Upper lobe of left lung (tissue), 6 donors: ENCODE data around the gene GNB1L. TPM values are rescaled to one million over a fixed set of nuclear protein-coding genes. Genes with fewer than 3 reads are reported as not detected.

Source experiments
- ATAC-seq, 2 donors: fragments of 200-7000 bp; cut with Tn5 transposase; one replicate each; pipeline ENCODE4 v1.9.1; 2022; ENCODE audit warnings: mild to moderate bottlenecking in 2 of 2, moderate library complexity in 2 of 2; ENCODE audit not compliant: low FRiP score in 2 of 2
- DNase-seq, 2 donors: peaks; one replicate each; pipeline ENCODE4 v3.0.0-alpha.2; 2019 to 2020
- H3K27ac ChIP-seq, 4 donors: fragments of 200-600 bp; sonication (generic); one replicate each; pipeline ENCODE4 v1.5.1; 2016 to 2019
- H3K27me3 ChIP-seq, 4 donors: fragments of 200-600 bp; sonication (generic); one replicate each; pipeline ENCODE4 v1.5.1; 2017 to 2019
- H3K36me3 ChIP-seq, 4 donors: fragments of 200-600 bp; sonication (generic); one replicate each; pipeline ENCODE4 v1.5.1; 2016 to 2019
- H3K4me1 ChIP-seq, 4 donors: fragments of 200-600 bp; sonication (generic); one replicate each; pipeline ENCODE4 v1.5.1; 2018 to 2019
- H3K4me3 ChIP-seq, 4 donors: fragments of 200-600 bp; sonication (generic); one replicate each; pipeline ENCODE4 v1.5.1; 2017 to 2019; ENCODE audit warnings: mild to moderate bottlenecking in 2 of 4, moderate library complexity in 1 of 4
- H3K9me3 ChIP-seq, 4 donors: fragments of 200-600 bp; sonication (generic); one replicate each; pipeline ENCODE4 v1.5.1; 2018 to 2019
- EP300 ChIP-seq, 4 donors: sonication (generic); formaldehyde crosslinking; IDR thresholded peaks; one replicate each; pipeline ENCODE4 v1.5.1; 2017; ENCODE audit warnings: antibody characterized with exemption in 4 of 4, control low read depth in 2 of 4
- POLR2A ChIP-seq, 4 donors: fragments of 450-650 bp; IDR thresholded peaks; one replicate each; pipeline ENCODE4 v1.5.1; 2016 to 2017; ENCODE audit warnings: antibody characterized with exemption in 4 of 4, mild to moderate bottlenecking in 2 of 4
- POLR2AphosphoS5 ChIP-seq, 2 donors: sonication (generic); formaldehyde crosslinking; IDR thresholded peaks; one replicate each; pipeline ENCODE4 v1.5.1; 2017; ENCODE audit warnings: antibody characterized with exemption in 2 of 2
- WGBS, 2 donors: methylation state at CpG; one replicate each; pipeline ENCODE4 v1.1.5; 2017 to 2018; 5-methylcytosine and 5-hydroxymethylcytosine counted together
- total RNA-seq, 6 donors: library from RNA; depleted of rRNA in 4 of 6; stranded (reverse); fragments of >200 nt in 4 of 6; gene quantifications; one replicate each; pipeline versions ENCODE4 v1.1.0 to v1.2.1, GENCODE V29; 2016 to 2021
- TF ChIP-seq, protein P1 (sequence below), 6 experiments: fragments of 450-650 bp in 4 of 6; fragments of 200-600 bp in 2 of 6; sonication (generic) in 2 of 6; IDR thresholded peaks; one replicate each; pipeline ENCODE4 v1.5.1; 2016 to 2019; ENCODE audit warnings: antibody characterized with exemption in 6 of 6
- donor health status: DM: no; HTN: no; CAD: no; lungs with moderate emphysema.
- donor health status: DM: no; HTN: yes; CAD: no; lungs with severe emphysema.

Gene GNB1L
- total RNA-seq, 6 donors from 2014 or later = 0.78 to 11.1 (median 6.8) TPM

DNA sequence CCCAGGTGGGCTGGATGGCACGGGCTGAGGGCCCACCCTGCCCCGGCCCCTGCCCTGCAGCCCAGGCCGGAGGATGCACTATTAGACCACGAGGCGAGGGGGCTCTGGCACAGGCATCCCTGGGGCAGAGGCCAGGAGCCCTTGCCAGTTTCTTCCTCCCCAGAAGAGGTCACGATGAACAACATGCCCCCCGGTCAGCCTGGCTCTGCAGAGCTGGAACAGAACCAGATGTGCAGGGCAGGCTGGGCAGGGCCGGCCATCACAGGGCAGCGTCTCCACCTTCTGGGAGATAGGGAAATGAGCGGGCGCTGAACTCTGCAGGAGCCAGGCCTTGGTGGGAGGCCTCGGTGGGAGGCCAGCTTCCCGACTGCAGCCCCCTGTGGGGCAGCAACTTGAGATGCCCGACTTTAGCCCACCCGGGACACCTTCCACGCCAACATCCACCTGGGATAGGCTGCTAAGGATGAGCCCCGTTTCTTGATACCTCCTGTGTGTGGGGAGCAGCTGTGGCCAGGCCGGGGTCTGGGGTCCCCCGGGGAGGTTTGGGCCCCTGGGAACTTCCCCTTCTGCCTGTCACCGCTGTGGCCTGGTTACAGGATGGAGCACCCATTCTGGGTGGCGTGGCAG lies 21.8 kb upstream of the GNB1L start:
- H3K27me3 ChIP-seq = no peaks in the 10 kb centered on the region
- H3K4me1 ChIP-seq = peaks cover 36 to 57% (median 36%) of the 10 kb centered on the region in 4 donors
- H3K4me3 ChIP-seq = no peak overlapping the region
- ATAC-seq = no peak
- no peaks in the 10 kb centered on the region for H3K9me3 ChIP-seq
- TF ChIP-seq, protein P1, sequence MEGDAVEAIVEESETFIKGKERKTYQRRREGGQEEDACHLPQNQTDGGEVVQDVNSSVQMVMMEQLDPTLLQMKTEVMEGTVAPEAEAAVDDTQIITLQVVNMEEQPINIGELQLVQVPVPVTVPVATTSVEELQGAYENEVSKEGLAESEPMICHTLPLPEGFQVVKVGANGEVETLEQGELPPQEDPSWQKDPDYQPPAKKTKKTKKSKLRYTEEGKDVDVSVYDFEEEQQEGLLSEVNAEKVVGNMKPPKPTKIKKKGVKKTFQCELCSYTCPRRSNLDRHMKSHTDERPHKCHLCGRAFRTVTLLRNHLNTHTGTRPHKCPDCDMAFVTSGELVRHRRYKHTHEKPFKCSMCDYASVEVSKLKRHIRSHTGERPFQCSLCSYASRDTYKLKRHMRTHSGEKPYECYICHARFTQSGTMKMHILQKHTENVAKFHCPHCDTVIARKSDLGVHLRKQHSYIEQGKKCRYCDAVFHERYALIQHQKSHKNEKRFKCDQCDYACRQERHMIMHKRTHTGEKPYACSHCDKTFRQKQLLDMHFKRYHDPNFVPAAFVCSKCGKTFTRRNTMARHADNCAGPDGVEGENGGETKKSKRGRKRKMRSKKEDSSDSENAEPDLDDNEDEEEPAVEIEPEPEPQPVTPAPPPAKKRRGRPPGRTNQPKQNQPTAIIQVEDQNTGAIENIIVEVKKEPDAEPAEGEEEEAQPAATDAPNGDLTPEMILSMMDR (IDR thresholded peaks at IDR 0.05) = no peak
- TF ChIP-seq EP300 (IDR thresholded peaks at IDR 0.05) = no peak
- peak; percentile 18 to 67 for DNase-seq
- 81% methylated on average over 19 of the region's 21 CpGs; no CpG with 5 or more reads in 1 of the 2 donors for WGBS, 2 donors
- H3K36me3 ChIP-seq = peaks cover 0 to 10% (median 1%) of the 10 kb centered on the region in 4 donors
- no peak overlapping the region for H3K27ac ChIP-seq

DNA sequence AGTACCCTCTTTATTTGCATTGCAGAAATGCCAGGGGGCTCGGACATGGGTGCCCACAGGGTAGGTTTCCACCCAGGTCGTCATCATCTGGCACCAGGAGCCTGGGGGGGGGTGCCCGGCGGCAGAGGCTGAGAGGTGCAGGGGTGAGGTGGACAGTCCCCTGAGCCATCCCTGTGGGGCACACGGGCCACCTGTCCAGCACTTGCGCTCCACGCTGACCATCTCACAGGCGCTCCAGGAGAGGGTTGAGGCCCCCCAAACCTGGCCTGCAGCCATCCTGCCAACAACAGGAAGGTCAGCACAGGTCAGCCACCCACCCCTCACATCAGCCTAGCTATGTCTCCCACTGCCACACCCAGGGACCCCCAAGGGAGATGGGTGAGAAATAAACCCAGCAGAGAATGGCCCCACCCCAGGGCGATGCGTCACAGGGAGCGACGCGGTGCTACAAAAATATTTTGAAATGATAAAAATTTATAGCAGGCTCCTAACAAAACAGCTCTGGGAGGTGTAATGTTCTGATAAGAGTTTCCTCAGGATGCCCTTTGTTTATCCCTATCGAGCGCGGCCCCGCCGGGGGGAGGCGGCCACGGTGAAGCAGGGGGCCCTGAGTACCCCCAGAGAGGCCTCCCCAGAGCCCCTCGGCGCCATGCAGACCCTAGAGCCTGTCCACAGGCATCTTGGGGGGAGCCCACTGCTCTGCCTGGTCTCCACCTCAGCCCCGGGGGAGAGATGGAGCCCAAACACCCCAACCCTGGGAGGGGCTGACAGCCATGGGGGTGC lies 21.0 kb upstream of the GNB1L start:
- DNase-seq (peak; percentile 18 to 83), ATAC-seq (no peak)
- Histone ChIP-seq H3K4me1 (peaks cover 29 to 50% (median 32%) of the 10 kb centered on the region in 4 donors), H3K27me3 (no peaks in the 10 kb centered on the region), H3K4me3 (no peak overlapping the region), H3K36me3 (peaks cover 0 to 10% (median 1%) of the 10 kb centered on the region in 4 donors), H3K9me3 (no peaks in the 10 kb centered on the region), H3K27ac (peak overlapping the region in 2 of 4 donors; percentile 38 to 47)
- TF ChIP-seq EP300 (IDR thresholded peaks at IDR 0.05) = no peak
- TF ChIP-seq, protein P1 (IDR thresholded peaks at IDR 0.05) = no peak
- TF ChIP-seq POLR2A (IDR thresholded peaks at IDR 0.05) = no peak
- TF ChIP-seq POLR2AphosphoS5 (IDR thresholded peaks at IDR 0.05) = no peak
- 60 to 73% methylated on average over 17 to 22 of the region's 23 CpGs for WGBS, 2 donors

DNA sequence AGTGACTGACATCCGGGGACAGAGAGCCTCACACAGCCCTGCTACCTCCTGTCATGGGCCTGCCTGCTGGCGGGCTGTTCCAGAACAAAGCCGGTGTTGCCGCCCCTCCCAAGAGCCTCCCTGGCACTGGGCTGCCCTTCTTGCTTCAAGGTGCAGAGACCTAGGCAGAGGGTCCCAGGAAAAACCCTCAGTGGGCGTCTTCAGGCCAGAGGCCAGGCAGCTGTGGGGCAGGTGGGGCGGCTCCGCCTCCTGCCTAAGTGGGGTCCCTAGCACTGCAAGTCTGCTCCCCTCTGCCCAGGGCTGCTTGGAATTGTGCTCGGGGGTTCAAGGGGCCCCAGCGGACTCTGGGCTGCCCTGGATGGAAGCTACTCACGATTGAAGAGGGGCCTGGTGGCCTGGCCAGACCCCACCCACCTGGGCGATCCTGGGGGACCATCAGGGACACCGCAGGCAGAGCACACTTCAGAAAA lies 20.4 kb upstream of the GNB1L start:
- TF ChIP-seq EP300 (IDR thresholded peaks at IDR 0.05) = no peak
- no peak for TF ChIP-seq POLR2AphosphoS5 (IDR thresholded peaks at IDR 0.05)
- TF ChIP-seq, protein P1 (IDR thresholded peaks at IDR 0.05) = no peak
- no peak for TF ChIP-seq POLR2A (IDR thresholded peaks at IDR 0.05)
- ATAC-seq (no peak), DNase-seq (peak in 1 of 2 donors; percentile 73)
- Histone ChIP-seq H3K27ac (peak overlapping the region in 3 of 4 donors; percentile 32 to 47 (median 38)), H3K9me3 (no peaks in the 10 kb centered on the region), H3K4me3 (no peak overlapping the region), H3K36me3 (peaks cover 0 to 10% (median 1%) of the 10 kb centered on the region in 4 donors), H3K4me1 (peaks cover 27 to 44% (median 29%) of the 10 kb centered on the region in 4 donors), H3K27me3 (no peaks in the 10 kb centered on the region)
- WGBS, 2 donors = 76% methylated on average over 12 of the region's 12 CpGs; no CpG with 5 or more reads in 1 of the 2 donors

DNA sequence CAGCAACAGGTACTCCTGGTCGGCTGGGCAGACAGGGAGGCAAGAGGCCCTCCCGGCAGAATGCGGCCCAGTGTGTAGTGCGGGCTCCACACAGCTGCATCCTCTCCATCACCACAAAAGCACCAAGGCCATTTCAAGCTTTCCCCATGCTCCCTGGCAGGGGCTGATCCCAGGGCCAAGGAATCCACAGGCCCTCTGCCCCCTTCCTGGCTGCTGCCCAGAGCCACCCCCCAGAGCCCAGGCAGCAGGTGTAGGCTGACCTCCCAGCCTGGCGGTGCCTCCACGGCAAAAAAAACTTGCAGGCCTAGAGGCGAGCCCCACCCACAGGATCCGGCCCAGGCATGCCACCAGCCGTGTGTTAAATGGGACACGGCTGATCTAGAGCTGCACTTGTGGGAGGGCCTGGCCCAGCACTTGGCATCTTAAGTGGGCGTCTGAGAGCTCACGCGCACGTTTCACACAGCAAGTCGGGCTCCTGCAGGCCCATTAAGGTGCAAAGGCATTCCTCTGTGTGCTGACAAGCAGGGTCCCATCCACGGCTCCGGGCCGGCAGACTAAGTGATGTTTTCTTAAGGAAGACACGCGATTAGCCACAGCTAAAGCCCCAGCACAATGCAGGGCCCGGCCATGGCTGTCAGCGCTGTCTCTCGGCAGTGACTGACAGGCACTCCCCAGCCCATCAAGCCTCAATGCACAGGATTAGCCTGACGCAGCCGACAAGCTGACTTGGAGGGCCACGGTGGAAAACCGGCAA lies 19.8 kb upstream of the GNB1L start:
- Histone ChIP-seq H3K27ac (peak overlapping the region in 3 of 4 donors; percentile 32 to 47 (median 42)), H3K4me1 (peaks cover 27 to 43% (median 29%) of the 10 kb centered on the region in 4 donors), H3K36me3 (peaks cover 0 to 10% (median 0%) of the 10 kb centered on the region in 4 donors), H3K9me3 (no peaks in the 10 kb centered on the region), H3K4me3 (no peak overlapping the region), H3K27me3 (no peaks in the 10 kb centered on the region)
- ATAC-seq (peak; percentile 32 to 83), DNase-seq (peak; percentile 84 to 88)
- TF ChIP-seq POLR2A (IDR thresholded peaks at IDR 0.05) (no peak), POLR2AphosphoS5 (IDR thresholded peaks at IDR 0.05) (peak in 1 of 2 donors; percentile 47)
- TF ChIP-seq, protein P1 (IDR thresholded peaks at IDR 0.05) = peak in 1 of 6 experiments; percentile 12
- 60 to 73% methylated on average over 23 to 25 of the region's 27 CpGs for WGBS, 2 donors
